Chondrocyte (in vitro differentiated cells): ENCODE measurements around the gene HPCAL1. TPM values are rescaled to one million over a fixed set of nuclear protein-coding genes. Genes with fewer than 3 reads are reported as not detected.
A peak's percentile ranks its signal among the peaks of the same experiment; 100 is the strongest.

Experiments used
- DNase-seq: peaks from one replicate; pipeline ENCODE4 v3.0.0; 2021; ENCODE audit warnings: mixed read lengths, low spot score
- H3K27ac Mint-ChIP-seq: one replicate; pipeline ENCODE4 v1.8.0; 2021; ENCODE audit warnings: mild to moderate bottlenecking, moderate library complexity, mixed read lengths; ENCODE audit not compliant: unreplicated experiment
- H3K27me3 Mint-ChIP-seq: 2 replicates; pipeline ENCODE4 v1.8.0; 2021; ENCODE audit warnings: low read depth, mixed read lengths
- H3K36me3 Mint-ChIP-seq: 2 replicates; pipeline ENCODE4 v1.8.0; 2021; ENCODE audit warnings: low read depth, mixed read lengths
- H3K4me1 Mint-ChIP-seq: 2 replicates; pipeline ENCODE4 v1.8.0; 2021; ENCODE audit warnings: low read depth, mild to moderate bottlenecking, mixed read lengths
- H3K4me3 Mint-ChIP-seq: one replicate; pipeline ENCODE4 v1.8.0; 2021; ENCODE audit warnings: mild to moderate bottlenecking, moderate library complexity, mixed read lengths; ENCODE audit not compliant: unreplicated experiment
- H3K9me3 Mint-ChIP-seq: 2 replicates; pipeline ENCODE4 v1.8.0; 2021; ENCODE audit warnings: low read depth, mixed read lengths
- CTCF ChIP-seq: fragments of 200-600 bp; sonication (generic); IDR thresholded peaks from 2 replicates; pipeline ENCODE4 v1.5.0; 2021; ENCODE audit warnings: antibody characterized with exemption, mild to moderate bottlenecking, moderate library complexity
- total RNA-seq: library from RNA; stranded (reverse); gene quantifications from 3 replicates; pipeline ENCODE4 v1.2.1, GENCODE V29; 2021

HPCAL1 gene
- total RNA-seq, 1 donor from 2014 or later: 19.3 TPM

GRCh38 chr2:10433947-10434885 lies 131.5 kb downstream of the HPCAL1 start:
- no peaks in the 10 kb centered on the region for H3K36me3 Mint-ChIP-seq
- no peak for TF ChIP-seq CTCF
- no peaks in the 10 kb centered on the region for H3K9me3 Mint-ChIP-seq
- peak; percentile 81 for DNase-seq
- no peaks in the 10 kb centered on the region for H3K4me1 Mint-ChIP-seq
- no peaks in the 10 kb centered on the region for H3K27me3 Mint-ChIP-seq
- no peak overlapping the region for H3K4me3 Mint-ChIP-seq
- no peak overlapping the region for H3K27ac Mint-ChIP-seq

DNA sequence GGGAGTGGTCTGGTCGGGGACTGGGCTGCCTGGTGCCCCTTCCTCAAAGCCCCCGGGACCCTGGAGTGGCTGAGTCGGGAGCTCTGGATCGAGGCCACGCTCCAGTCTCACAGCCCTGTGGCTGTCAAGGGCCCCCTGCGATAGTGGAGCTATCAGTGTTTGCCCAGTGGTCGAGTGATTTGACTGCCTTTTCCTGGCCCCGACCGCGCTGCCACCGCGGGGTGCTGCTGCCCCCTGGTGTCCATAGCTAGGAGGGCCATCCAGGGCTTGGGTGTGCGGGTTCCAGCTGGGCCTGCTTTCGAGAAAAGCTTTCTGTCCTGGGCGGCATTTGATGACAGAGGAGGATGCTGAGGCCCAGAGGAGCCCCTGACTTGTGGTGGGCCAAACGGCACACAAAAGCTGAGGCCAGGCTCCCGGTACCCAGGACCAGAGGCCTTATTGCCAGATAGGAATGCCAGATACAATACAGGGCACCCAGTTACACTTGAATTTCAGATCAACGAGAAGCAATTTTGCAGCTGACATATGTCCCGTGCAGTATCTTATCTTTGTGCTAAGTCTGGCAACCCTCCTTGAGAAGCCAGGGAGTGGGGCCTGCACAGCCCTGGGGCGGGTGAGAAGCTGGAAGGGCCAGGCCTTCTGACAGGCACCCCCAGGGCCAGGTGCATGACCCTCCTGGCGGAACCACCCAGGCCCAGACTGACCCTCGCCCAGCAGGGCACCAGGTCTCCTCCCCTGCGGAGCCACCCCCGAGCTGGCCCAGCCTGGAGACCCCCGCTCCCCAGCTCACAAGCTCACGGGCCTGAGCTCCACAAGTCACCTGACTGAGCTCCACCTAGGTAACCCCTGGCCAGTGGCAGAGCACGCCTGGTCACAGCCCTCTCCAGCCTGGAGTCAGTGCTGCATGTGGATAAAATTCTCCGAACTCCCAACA lies 132.4 kb downstream of the HPCAL1 start:
- peak; percentile 93 for TF ChIP-seq CTCF
- Mint-ChIP-seq H3K9me3 (no peaks in the 10 kb centered on the region), H3K27ac (no peak overlapping the region), H3K27me3 (no peaks in the 10 kb centered on the region), H3K36me3 (peaks cover 5% of the 10 kb centered on the region), H3K4me3 (no peak overlapping the region), H3K4me1 (no peaks in the 10 kb centered on the region)
- peak; percentile 92 for DNase-seq

DNA sequence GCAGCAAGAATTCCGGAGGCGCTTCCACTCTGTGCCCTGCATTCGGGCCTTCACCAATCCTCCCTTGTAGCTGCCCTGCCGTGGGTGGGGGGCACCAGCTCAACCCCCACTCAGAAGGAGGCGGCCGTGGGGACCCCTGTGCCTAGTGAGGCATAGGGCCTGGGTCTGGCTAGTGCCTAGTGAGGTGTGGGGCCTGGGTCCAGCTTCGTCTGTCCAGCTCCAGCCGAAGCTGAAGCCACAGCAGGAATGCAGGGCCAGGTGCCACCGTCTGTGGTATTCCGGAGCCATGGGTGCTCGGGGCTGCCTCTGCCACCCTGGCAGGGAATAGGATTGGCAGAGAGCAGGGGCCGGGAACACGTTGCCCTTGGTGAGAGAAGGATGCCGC lies 133.1 kb downstream of the HPCAL1 start:
- H3K4me1 Mint-ChIP-seq: no peaks in the 10 kb centered on the region
- TF ChIP-seq CTCF: no peak
- no peaks in the 10 kb centered on the region for H3K9me3 Mint-ChIP-seq
- H3K4me3 Mint-ChIP-seq: no peak overlapping the region
- H3K27ac Mint-ChIP-seq: no peak overlapping the region
- H3K27me3 Mint-ChIP-seq: no peaks in the 10 kb centered on the region
- H3K36me3 Mint-ChIP-seq: peaks cover 7% of the 10 kb centered on the region
- peak; percentile 81 for DNase-seq

- H3K27ac Mint-ChIP-seq: no peak overlapping the region
- no peaks in the 10 kb centered on the region for H3K9me3 Mint-ChIP-seq
- no peak for DNase-seq
- TF ChIP-seq CTCF: no peak
- H3K4me1 Mint-ChIP-seq: no peaks in the 10 kb centered on the region
- H3K27me3 Mint-ChIP-seq: no peaks in the 10 kb centered on the region
- H3K36me3 Mint-ChIP-seq: peaks cover 11% of the 10 kb centered on the region
- H3K4me3 Mint-ChIP-seq: no peak overlapping the region
These were observed 133.9 kb downstream of the HPCAL1 start for GRCh38 chr2:10436583-10437110.

GRCh38 chr2:10437806-10438205 lies 135.1 kb downstream of the HPCAL1 start:
- DNase-seq: no peak
- peaks cover 17% of the 10 kb centered on the region for H3K36me3 Mint-ChIP-seq
- H3K4me3 Mint-ChIP-seq: no peak overlapping the region
- H3K27me3 Mint-ChIP-seq: no peaks in the 10 kb centered on the region
- no peak overlapping the region for H3K27ac Mint-ChIP-seq
- no peaks in the 10 kb centered on the region for H3K9me3 Mint-ChIP-seq
- TF ChIP-seq CTCF: no peak
- no peaks in the 10 kb centered on the region for H3K4me1 Mint-ChIP-seq
